ENCODE data around the gene ADAP1.

Gene ADAP1

DNA sequence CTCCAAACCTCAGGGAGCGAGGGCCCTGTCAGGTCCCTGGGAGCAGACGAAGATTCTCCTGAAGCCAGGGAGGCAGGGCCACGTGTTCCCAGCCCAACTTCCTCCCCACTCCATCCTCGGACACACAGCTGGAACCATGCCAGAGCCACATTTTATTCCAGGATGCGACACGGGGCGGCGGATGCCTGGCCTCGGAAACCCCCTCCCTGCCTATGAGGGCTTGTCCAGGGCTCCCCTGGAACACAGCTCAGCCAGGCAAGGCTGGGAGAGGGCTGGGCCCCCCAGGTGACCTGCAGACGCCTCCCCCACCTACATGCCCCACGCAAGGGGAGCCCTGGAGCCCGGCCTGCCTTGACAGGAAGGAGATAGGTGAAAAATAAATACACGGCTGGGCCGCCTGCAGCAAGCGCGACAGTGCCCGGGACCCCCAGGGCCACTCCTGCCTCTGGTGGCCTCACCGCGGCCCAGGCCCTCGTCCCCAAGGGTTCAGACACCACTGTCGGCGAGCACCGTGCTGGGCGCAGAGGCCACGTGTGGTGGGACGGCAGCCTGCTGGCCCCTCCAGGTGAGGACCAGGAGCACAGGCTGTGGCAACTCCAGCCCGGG lies 56.6 kb downstream of the ADAP1 start:
- Histone ChIP-seq H3K27ac (ENCODE audit: extremely low read depth, low read depth, low read length) (no peak overlapping the region), H3K4me1 (ENCODE audit: control insufficient read depth, insufficient read depth, low read length) (peaks cover 5% of the 10 kb centered on the region; the same call in 1 of the 2 replicates)

DNA sequence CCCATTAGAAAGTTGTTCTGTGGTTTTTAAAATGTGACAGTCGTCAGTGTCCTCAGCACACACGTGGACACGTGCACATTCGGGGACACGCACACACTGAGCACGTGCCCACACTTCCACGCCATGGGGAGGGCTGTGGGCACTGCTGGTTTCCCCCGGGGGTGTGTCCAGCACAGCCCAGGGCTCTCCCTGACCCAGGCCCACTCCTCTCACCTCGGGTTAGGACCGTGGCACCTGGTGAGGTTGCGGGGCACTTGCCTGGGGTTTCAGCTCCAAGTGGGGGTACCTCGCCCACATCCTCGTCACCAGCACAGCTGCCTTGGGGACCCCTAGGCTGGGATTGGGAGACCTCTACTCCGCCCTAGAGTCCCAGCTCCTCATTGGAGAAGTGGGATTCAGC lies 57.4 kb downstream of the ADAP1 start:
- no peaks in the 10 kb centered on the region for H3K9me3 ChIP-seq (ENCODE audit: control insufficient read depth, insufficient read depth, low read depth, low read length)
- no peak overlapping the region for H3K4me3 ChIP-seq (ENCODE audit: low read depth, low read length)
- H3K4me1 ChIP-seq (ENCODE audit: control insufficient read depth, insufficient read depth, low read length) = peaks cover 5% of the 10 kb centered on the region; the same call in 1 of the 2 replicates
- H3K36me3 ChIP-seq (ENCODE audit: control insufficient read depth in 2 of 2, insufficient read depth in 1 of 2, low read length in 2 of 2) = peaks cover 13 to 51% of the 10 kb centered on the region in 2 experiments; a peak in 2 of 3 replicates
- CTCF ChIA-PET = no interaction called here
- POLR2A ChIA-PET = no interaction called here
- TF ChIP-seq ZNF510 (tag by site-specific recombination; IDR thresholded peaks at IDR 0.05; ENCODE audit: insufficient replicate concordance) (no peak), ZNF341 (tag by site-specific recombination; IDR thresholded peaks at IDR 0.05; ENCODE audit: low read depth) (0 out of 2 replicates have a peak, but pooled peaks have one; percentile 41)
- no peak overlapping the region for H3K27ac ChIP-seq (ENCODE audit: extremely low read depth, low read depth, low read length)

More for the DNA sequence above, 56.6 kb downstream of the ADAP1 start:
- ChIA-PET CTCF (interaction anchor here (0.7 to 1.0 kb wide), 2 partner anchors 281 to 576 kb away, joined by 3 read pairs; no protein-coding TSS in a partner anchor), POLR2A (no interaction called here)
- H3K4me3 ChIP-seq (ENCODE audit: low read depth, low read length) = no peak overlapping the region
- no peaks in the 10 kb centered on the region for H3K9me3 ChIP-seq (ENCODE audit: control insufficient read depth, insufficient read depth, low read depth, low read length)
- H3K36me3 ChIP-seq (ENCODE audit: control insufficient read depth in 2 of 2, insufficient read depth in 1 of 2, low read length in 2 of 2) = peaks cover 6 to 43% of the 10 kb centered on the region in 2 experiments; a peak in 2 of 3 replicates
- TF ChIP-seq, protein P1, sequence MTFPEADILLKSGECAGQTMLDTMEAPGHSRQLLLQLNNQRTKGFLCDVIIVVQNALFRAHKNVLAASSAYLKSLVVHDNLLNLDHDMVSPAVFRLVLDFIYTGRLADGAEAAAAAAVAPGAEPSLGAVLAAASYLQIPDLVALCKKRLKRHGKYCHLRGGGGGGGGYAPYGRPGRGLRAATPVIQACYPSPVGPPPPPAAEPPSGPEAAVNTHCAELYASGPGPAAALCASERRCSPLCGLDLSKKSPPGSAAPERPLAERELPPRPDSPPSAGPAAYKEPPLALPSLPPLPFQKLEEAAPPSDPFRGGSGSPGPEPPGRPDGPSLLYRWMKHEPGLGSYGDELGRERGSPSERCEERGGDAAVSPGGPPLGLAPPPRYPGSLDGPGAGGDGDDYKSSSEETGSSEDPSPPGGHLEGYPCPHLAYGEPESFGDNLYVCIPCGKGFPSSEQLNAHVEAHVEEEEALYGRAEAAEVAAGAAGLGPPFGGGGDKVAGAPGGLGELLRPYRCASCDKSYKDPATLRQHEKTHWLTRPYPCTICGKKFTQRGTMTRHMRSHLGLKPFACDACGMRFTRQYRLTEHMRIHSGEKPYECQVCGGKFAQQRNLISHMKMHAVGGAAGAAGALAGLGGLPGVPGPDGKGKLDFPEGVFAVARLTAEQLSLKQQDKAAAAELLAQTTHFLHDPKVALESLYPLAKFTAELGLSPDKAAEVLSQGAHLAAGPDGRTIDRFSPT (tag by site-specific recombination; IDR thresholded peaks at IDR 0.05) = no peak
- TF ChIP-seq ZNF785 (tag by site-specific recombination; IDR thresholded peaks at IDR 0.05) = no peak
- TF ChIP-seq ZNF529 (tag by site-specific recombination; IDR thresholded peaks at IDR 0.05; ENCODE audit: insufficient replicate concordance) = no peak
- no peak for TF ChIP-seq ZNF658 (tag by site-specific recombination; IDR thresholded peaks at IDR 0.05)
- TF ChIP-seq, protein P2, sequence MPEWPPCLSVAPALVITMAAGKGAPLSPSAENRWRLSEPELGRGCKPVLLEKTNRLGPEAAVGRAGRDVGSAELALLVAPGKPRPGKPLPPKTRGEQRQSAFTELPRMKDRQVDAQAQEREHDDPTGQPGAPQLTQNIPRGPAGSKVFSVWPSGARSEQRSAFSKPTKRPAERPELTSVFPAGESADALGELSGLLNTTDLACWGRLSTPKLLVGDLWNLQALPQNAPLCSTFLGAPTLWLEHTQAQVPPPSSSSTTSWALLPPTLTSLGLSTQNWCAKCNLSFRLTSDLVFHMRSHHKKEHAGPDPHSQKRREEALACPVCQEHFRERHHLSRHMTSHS (tag by site-specific recombination; IDR thresholded peaks at IDR 0.05) = no peak
- TF ChIP-seq GLIS1 (tag by site-specific recombination; IDR thresholded peaks at IDR 0.05) = peak; percentile 31; the same call in 1 of the 2 replicates
- TF ChIP-seq ZNF16 (tag by site-specific recombination; IDR thresholded peaks at IDR 0.05; ENCODE audit: low read depth) = no peak
- peak; percentile 38; the same call in 1 of the 2 replicates for TF ChIP-seq WT1 (tag by site-specific recombination; IDR thresholded peaks at IDR 0.05)
- TF ChIP-seq ZNF433 (tag by site-specific recombination; IDR thresholded peaks at IDR 0.05; ENCODE audit: low read depth) = no peak
- no peak for TF ChIP-seq ZNF146 (tag by site-specific recombination; IDR thresholded peaks at IDR 0.05)
- TF ChIP-seq ZNF121 (tag by site-specific recombination; IDR thresholded peaks at IDR 0.05) = no peak
- TF ChIP-seq, protein P3, sequence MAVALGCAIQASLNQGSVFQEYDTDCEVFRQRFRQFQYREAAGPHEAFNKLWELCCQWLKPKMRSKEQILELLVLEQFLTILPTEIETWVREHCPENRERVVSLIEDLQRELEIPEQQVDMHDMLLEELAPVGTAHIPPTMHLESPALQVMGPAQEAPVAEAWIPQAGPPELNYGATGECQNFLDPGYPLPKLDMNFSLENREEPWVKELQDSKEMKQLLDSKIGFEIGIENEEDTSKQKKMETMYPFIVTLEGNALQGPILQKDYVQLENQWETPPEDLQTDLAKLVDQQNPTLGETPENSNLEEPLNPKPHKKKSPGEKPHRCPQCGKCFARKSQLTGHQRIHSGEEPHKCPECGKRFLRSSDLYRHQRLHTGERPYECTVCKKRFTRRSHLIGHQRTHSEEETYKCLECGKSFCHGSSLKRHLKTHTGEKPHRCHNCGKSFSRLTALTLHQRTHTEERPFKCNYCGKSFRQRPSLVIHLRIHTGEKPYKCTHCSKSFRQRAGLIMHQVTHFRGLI (tag by site-specific recombination; IDR thresholded peaks at IDR 0.05) = peak; percentile 38; the same call in 1 of the 2 replicates
- no peak for TF ChIP-seq ZNF175 (tag by site-specific recombination; IDR thresholded peaks at IDR 0.05)
- TF ChIP-seq, protein P4, sequence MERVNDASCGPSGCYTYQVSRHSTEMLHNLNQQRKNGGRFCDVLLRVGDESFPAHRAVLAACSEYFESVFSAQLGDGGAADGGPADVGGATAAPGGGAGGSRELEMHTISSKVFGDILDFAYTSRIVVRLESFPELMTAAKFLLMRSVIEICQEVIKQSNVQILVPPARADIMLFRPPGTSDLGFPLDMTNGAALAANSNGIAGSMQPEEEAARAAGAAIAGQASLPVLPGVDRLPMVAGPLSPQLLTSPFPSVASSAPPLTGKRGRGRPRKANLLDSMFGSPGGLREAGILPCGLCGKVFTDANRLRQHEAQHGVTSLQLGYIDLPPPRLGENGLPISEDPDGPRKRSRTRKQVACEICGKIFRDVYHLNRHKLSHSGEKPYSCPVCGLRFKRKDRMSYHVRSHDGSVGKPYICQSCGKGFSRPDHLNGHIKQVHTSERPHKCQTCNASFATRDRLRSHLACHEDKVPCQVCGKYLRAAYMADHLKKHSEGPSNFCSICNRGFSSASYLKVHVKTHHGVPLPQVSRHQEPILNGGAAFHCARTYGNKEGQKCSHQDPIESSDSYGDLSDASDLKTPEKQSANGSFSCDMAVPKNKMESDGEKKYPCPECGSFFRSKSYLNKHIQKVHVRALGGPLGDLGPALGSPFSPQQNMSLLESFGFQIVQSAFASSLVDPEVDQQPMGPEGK (tag by site-specific recombination; IDR thresholded peaks at IDR 0.05) = 0 out of 2 replicates have a peak, but pooled peaks have one; percentile 16
- peak; percentile 67; the same call in 1 of the 2 replicates for TF ChIP-seq ZBTB48 (tag by site-specific recombination; IDR thresholded peaks at IDR 0.05)
- no peak for TF ChIP-seq ZNF221 (tag by site-specific recombination; IDR thresholded peaks at IDR 0.05; ENCODE audit: borderline replicate concordance)
- TF ChIP-seq SP3 (tag by site-specific recombination; IDR thresholded peaks at IDR 0.05) = no peak
- peak; percentile 29; the same call in 1 of the 2 replicates for TF ChIP-seq KLF8 (tag by site-specific recombination; IDR thresholded peaks at IDR 0.05)
